Thyroid gland (tissue), 4 donors: Measurements from ENCODE around the gene LARP1B. TPM values are rescaled to one million over a fixed set of nuclear protein-coding genes. Genes with fewer than 3 reads are reported as not detected.
"Not testable (repeated sequence)": the region's sequence is repeated elsewhere in the genome, so short reads cannot be mapped to it uniquely, and the experiment has no call there.

Experiments used
- DNase-seq, 2 donors: peaks; one replicate each; pipeline ENCODE4 v3.0.0-alpha.2; 2019
- H3K27ac ChIP-seq, 3 donors: fragments of 200-600 bp; sonication (generic); 1 replicate in 2 of 3; 2 replicates in 1 of 3; pipeline ENCODE4 v1.5.1; 2016 to 2019; ENCODE audit warnings: mild to moderate bottlenecking in 1 of 3, moderate library complexity in 1 of 3
- H3K27me3 ChIP-seq: fragments of 200-600 bp; sonication (generic); one replicate; pipeline ENCODE4 v1.5.1; 2019
- H3K36me3 ChIP-seq, 2 donors: fragments of 200-600 bp; sonication (generic); one replicate each; pipeline ENCODE4 v1.5.1; 2016 to 2019
- H3K4me1 ChIP-seq, 2 donors: fragments of 200-600 bp; sonication (generic); one replicate each; pipeline ENCODE4 v1.5.1; 2017 to 2019
- H3K4me3 ChIP-seq, 3 donors: fragments of 200-600 bp; sonication (generic); replicated peaks in 1 of 3; 1 replicate in 2 of 3; 2 replicates in 1 of 3; pipeline ENCODE4 v1.5.1; 2016; ENCODE audit warnings: mild to moderate bottlenecking in 1 of 3
- H3K9me3 ChIP-seq: fragments of 200-600 bp; sonication (generic); one replicate; pipeline ENCODE4 v1.5.1; 2017
- POLR2A ChIP-seq, 2 donors: fragments of 450-650 bp; IDR thresholded peaks; one replicate each; pipeline ENCODE4 v1.6.1; 2017; ENCODE audit warnings: antibody characterized with exemption in 2 of 2, mild to moderate bottlenecking in 2 of 2, moderate library complexity in 1 of 2
- WGBS, 2 donors: methylation state at CpG; one replicate each; pipeline ENCODE4 v1.1.5; 2017; 5-methylcytosine and 5-hydroxymethylcytosine counted together
- intact Hi-C: fragments of 100-400 bp; cut with DNase I; formaldehyde crosslinking; loops from one replicate; pipeline ENCODE4 v1.15.1; 2023
- total RNA-seq, 4 donors: library from RNA; depleted of rRNA; stranded (reverse); fragments of >200 nt; gene quantifications; one replicate each; pipeline ENCODE4 v1.2.3, GENCODE V29; 2016
- TF ChIP-seq, protein P1 (sequence below), 6 experiments: fragments of 200-600 bp in 3 of 6; fragments of 450-650 bp in 3 of 6; sonication (generic) in 3 of 6; IDR thresholded peaks; one replicate each; pipeline ENCODE4 v1.5.1; 2016 to 2019; ENCODE audit warnings: antibody characterized with exemption in 6 of 6, mild to moderate bottlenecking in 2 of 6, inconsistent platforms in 1 of 6, moderate library complexity in 1 of 6

Gene LARP1B
- total RNA-seq, 4 donors from 2014 or later: 25.4 to 42.7 (median 33.4) TPM

DNA sequence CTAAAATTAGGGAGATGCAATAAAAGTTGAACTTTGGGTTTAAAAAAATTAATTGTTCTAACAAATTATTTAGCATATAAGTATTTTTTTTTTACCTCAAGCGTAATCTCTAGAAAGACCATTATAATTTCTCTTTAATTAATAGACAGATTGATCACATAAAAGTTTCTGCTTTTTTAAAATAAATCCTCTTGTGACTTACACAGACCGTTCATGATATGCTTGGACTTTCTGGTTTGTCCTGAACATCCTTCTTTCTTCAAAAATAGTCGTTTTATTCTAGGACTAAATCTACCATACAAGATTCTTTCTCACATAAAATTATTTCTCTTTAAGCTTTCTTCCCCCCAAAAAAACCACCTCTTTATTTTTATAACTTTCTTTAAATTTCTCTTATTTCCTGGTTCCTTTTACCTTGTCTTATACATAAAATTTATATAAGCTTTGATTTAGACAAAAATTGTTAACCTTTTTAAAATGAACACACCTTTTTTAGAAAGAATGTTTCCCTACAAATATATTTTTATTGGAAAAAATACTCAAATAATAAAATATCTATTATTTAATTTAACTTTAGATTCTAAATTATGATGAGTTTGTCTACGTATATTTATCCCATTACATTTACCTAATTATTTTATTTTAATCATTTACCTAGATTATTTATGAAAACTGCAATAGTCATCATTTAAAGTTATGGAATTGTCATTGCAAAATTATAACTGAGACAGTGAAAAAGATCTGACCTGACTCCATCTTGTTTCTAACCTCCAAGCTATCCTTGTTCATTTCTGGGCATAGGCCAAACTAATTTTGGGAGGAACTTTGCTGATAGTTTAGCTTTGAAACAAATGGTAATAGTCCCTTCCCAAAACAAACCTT is 188.9 kb downstream of the LARP1B start:
- H3K27me3 ChIP-seq: no peaks in the 10 kb centered on the region
- TF ChIP-seq POLR2A (IDR thresholded peaks at IDR 0.05): no peak
- intact Hi-C loops: no loop called here
- H3K4me3 ChIP-seq: no peak overlapping the region
- 61 to 66% methylated on average over 4 of the region's 4 CpGs for WGBS, 2 donors
- no peak for DNase-seq
- H3K4me1 ChIP-seq: no peaks in the 10 kb centered on the region
- H3K9me3 ChIP-seq: no peaks in the 10 kb centered on the region
- H3K27ac ChIP-seq: no peak overlapping the region
- no peaks in the 10 kb centered on the region for H3K36me3 ChIP-seq

DNA sequence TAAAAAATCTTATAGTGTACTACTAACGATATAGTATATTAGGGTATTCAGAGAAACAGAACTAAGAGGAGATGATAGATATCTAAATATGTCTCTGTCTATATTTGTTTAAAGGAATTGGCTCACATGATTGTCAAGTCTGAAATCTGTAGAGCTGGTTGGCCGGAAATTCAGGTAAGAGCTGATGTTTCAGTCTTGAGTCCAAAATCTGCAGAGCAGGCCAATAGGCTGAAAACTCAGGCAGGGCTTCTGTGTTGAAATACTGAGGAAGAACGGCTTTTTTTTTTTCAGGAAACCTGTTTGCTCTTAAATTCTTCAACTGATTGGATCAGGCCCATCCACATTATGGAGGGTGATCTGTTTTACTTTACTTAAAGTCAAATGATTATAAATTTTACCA is 194.8 kb downstream of the LARP1B start:
- intact Hi-C loops: no loop called here
- Histone ChIP-seq H3K27ac (no peak overlapping the region), H3K4me1 (no peaks in the 10 kb centered on the region), H3K4me3 (no peak overlapping the region), H3K27me3 (no peaks in the 10 kb centered on the region), H3K36me3 (no peaks in the 10 kb centered on the region), H3K9me3 (no peaks in the 10 kb centered on the region)
- TF ChIP-seq POLR2A (IDR thresholded peaks at IDR 0.05): no peak
- TF ChIP-seq, protein P1, sequence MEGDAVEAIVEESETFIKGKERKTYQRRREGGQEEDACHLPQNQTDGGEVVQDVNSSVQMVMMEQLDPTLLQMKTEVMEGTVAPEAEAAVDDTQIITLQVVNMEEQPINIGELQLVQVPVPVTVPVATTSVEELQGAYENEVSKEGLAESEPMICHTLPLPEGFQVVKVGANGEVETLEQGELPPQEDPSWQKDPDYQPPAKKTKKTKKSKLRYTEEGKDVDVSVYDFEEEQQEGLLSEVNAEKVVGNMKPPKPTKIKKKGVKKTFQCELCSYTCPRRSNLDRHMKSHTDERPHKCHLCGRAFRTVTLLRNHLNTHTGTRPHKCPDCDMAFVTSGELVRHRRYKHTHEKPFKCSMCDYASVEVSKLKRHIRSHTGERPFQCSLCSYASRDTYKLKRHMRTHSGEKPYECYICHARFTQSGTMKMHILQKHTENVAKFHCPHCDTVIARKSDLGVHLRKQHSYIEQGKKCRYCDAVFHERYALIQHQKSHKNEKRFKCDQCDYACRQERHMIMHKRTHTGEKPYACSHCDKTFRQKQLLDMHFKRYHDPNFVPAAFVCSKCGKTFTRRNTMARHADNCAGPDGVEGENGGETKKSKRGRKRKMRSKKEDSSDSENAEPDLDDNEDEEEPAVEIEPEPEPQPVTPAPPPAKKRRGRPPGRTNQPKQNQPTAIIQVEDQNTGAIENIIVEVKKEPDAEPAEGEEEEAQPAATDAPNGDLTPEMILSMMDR (IDR thresholded peaks at IDR 0.05): no peak
- DNase-seq: no peak
- WGBS, 2 donors: 89 to 91% methylated on average over 3 of the region's 3 CpGs

DNA sequence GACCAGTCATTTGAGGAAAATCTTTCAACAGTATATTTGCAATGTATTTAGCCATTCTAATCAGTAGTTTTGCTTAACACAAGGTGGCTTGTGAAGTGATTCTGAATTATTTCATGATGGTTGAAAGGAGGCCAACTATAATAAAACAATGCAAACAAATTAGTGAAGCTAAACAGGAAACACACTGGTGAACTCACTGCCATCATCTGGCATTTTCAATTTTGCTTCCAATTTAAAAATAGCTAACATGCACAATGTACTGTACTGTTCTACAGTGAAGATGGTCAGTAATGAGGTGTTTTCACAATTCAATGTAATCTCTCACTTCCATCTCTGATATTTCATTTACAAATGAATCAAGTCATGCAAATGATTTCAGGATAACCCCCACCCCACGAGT is 195.4 kb downstream of the LARP1B start:
- H3K27ac ChIP-seq: no peak overlapping the region
- DNase-seq: no peak
- H3K4me1 ChIP-seq: no peaks in the 10 kb centered on the region
- no peak for TF ChIP-seq POLR2A (IDR thresholded peaks at IDR 0.05)
- TF ChIP-seq, protein P1 (IDR thresholded peaks at IDR 0.05): no peak
- intact Hi-C loops: no loop called here
- WGBS, 2 donors: 50 to 55% methylated on average over 1 of the region's 1 CpG
- H3K9me3 ChIP-seq: no peaks in the 10 kb centered on the region
- H3K36me3 ChIP-seq: no peaks in the 10 kb centered on the region
- H3K27me3 ChIP-seq: no peaks in the 10 kb centered on the region
- H3K4me3 ChIP-seq: no peak overlapping the region

DNA sequence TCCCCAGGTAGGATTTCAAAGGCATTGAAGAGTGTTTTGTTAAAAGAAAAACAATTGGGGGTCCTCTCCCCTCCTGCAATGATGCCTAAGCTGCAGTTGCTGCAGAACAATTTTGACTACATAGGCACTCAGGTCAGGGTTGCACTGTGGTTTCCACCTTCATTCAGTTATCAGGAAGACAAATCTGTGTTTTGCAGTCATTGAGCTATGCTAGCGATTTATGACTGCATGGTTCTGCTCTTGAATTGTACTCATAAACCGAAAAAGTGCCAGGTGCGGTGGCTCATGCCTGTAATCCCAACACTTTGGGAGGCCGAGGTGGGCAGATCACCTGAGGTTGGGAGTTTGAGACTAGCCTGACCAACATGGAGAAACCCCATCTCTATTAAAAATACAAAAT is 197.1 kb downstream of the LARP1B start:
- 85% methylated on average over 4 of the region's 4 CpGs for WGBS, 2 donors
- H3K27me3 ChIP-seq, H3K4me3 ChIP-seq, H3K36me3 ChIP-seq, H3K9me3 ChIP-seq, H3K4me1 ChIP-seq, DNase-seq, H3K27ac ChIP-seq, intact Hi-C loops: not testable (repeated sequence)

DNA sequence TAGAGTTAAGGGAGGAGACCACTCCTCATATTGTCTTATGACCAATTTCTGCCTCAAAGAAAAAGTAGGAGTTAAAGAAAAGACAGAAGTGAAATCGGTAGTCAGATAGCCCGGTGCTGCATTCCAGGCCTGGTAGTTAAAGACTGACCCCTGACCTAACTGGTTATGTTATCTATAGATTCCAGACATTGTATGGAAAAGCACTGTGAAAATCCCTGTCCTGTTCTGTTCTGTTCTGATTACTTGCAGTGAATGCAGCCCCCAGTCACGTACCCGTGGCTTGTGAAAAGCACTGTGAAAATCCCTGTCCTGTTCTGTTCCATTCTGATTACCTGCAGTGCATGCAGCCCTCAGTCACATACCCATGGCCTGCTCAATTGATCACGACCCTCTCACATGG is 198.8 kb downstream of the LARP1B start:
- H3K4me1 ChIP-seq, H3K4me3 ChIP-seq, DNase-seq, H3K36me3 ChIP-seq, H3K27me3 ChIP-seq, intact Hi-C loops, H3K27ac ChIP-seq, H3K9me3 ChIP-seq: not testable (repeated sequence)
- 65 to 75% methylated on average over 5 of the region's 5 CpGs for WGBS, 2 donors

Other genes starting within 250 kb of the LARP1B start
- gene PLK4, start 180.4 kb upstream of the LARP1B start, total RNA-seq: 1 to 10 TPM in 3 of 4 donors, under 1 TPM in 1; 0.94 to 4.2 (median 2.1) TPM
- 10 to 100 TPM; 32.5 to 80.9 (median 54.0) TPM for gene MFSD8, start 96.1 kb upstream of the LARP1B start, total RNA-seq
- gene ABHD18, start 95.9 kb upstream of the LARP1B start, total RNA-seq: 10 to 100 TPM; 14.6 to 28.2 (median 18.5) TPM
- gene PGRMC2, start 226.5 kb downstream of the LARP1B start, total RNA-seq: 10 to 100 TPM; 46.5 to 68.9 (median 50.2) TPM